NCI-H345 (cell line): Measurements from ENCODE around the gene SPG7.
"Not testable (repeated sequence)": the region's sequence is repeated elsewhere in the genome, so short reads cannot be mapped to it uniquely, and the experiment has no call there.

ENCODE experiments used
- DNase-seq: peaks from one replicate; lab custom pipeline; 2025; lab: John Stamatoyannopoulos, UW

The SPG7 gene

DNA sequence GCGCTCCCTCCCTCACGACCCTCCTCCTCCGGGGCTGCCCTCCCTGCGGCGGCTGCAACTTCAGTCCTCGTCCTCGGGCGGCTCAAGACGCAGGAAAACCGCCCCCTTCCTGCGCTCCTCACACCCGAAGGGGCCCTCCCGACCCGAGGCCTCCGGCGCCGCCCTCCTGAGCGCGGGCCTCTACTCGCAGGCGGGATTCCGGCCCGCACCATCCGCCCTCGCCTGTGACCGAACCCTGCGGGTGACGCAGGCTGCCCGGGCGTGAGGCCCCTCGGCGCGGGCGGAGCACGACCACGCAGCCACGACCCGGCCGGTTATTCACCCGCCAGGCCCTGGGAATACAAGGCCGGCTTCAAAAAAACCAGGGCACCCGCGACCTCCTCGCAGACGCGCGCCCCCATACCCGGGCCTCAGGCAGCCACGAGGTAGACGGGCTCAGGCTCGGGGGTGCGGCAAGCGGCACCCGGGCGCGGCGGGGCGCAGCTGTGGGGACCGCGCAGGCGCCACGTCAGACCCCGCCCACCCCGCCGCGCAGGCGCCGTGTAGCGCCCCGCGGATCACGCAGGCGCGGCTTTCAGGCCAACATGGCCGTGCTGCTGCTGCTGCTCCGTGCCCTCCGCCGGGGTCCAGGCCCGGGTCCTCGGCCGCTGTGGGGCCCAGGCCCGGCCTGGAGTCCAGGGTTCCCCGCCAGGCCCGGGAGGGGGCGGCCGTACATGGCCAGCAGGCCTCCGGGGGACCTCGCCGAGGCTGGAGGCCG is at the start of gene SPG7:
SPG7 (plus strand) TSS at position 570 of the 757 bp plus-strand sequence; CDS start at position 585, 15 bp downstream.
- peak; percentile 78 for DNase-seq

DNA sequence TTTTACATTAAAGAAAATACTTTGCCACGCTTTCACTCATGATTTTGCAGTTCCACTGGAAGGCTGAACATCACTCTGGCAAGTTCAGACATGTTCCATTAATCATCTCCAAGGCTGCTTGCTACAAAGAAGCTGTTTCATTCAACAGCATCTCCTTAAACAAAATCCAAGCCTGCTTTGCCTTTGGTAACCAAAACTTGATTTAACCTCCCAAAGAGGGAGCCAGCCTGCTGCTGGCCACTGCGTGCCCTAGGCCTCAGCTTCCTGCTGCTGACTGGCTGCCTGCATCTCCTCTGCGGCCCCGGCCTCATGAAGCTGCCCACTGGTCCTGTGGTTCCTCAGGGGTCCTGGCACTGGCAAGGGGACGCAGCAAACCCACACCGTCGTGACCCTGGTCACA is 49.7 kb upstream of the SPG7 start:
- DNase-seq = no peak

DNA sequence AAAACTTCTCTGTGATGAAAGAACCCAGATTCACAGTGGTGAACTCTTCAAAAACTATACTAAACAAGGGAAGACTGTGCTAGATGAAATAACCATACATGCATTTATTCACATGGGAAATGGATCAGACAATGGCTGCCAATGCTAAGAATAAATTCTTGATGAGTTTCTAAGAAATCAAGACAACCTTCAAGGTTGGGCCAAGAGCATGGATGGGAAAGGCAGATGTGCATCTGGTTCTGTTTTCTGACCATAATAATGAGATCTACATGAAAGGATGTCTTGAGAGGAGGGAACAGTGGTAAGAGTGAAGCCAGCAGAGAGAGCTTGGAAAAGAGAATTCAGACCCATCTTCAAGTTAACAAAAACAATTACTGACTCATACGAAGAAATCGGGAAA is 49.2 kb upstream of the SPG7 start:
- no peak for DNase-seq

DNA sequence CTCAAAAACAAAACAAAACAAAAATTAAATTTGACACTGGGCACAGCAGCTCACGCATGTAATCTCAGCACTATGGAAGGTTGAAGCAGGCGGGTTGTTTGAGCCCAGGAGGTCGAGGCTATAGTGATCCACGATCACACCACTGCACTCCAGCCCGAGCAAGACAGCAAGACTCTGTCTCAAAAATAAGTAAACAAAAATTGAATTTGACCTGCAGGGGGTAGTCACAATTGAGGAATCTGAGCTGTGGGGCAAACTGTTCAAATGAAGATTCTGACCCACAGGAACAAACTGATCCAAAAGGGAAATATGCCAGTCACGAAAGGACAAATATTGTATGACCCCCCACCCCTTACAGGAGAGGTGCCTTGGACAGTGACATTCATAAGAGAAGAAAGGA is 47.6 kb upstream of the SPG7 start:
- DNase-seq = no peak

DNA sequence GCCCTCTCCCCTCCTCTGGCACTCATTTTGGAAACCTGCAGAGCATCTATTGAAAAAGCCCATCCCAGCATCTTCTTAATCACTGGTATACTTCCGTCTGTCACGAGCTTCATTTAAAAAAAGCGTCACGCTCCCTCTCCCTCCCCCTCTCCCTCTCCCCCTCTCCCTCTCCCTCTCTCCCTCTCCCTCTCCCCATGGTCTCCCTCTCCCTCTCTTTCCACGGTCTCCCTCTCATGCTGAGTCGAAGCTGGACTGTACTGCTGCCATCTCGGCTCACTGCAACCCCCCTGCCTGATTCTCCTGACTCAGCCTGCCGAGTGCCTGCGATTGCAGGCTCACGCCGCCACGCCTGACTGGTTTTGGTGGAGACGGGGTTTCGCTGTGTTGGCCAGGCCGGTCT is 46.3 kb upstream of the SPG7 start:
- DNase-seq = not testable (repeated sequence)

DNA sequence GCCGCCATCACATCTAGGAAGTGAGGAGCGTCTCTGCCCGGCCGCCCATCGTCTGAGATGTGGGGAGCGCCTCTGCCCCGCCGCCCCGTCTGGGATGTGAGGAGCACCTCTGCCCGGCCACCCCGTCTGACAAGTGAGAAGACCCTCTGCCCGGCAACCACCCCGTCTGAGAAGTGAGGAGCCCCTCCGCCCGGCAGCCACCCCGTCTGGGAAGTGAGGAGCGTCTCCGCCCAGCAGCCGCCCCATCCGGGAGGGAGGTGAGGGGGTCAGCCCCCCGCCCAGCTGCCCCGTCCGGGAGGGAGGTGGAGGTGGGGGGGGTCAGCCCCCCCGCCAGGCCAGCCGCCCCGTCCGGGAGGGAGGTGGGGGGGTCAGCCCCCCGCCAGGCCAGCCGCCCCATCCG is 45.6 kb upstream of the SPG7 start:
- not testable (repeated sequence) for DNase-seq

DNA sequence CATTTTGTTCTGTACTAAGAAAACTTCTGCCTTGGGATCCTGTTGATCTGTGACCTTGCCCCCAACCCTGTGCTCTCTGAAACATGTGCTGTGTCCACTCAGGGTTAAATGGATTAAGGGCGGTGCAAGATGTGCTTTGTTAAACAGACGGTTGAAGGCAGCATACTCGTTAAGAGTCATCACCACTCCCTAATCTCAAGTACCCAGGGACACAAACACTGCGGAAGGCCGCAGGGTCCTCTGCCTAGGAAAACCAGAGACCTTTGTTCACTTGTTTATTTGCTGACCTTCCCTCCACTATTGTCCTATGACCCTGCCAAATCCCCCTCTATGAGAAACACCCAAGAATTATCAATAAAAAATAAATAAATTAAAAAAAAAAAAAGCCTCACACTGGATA is 44.9 kb upstream of the SPG7 start:
- DNase-seq = not testable (repeated sequence)

DNA sequence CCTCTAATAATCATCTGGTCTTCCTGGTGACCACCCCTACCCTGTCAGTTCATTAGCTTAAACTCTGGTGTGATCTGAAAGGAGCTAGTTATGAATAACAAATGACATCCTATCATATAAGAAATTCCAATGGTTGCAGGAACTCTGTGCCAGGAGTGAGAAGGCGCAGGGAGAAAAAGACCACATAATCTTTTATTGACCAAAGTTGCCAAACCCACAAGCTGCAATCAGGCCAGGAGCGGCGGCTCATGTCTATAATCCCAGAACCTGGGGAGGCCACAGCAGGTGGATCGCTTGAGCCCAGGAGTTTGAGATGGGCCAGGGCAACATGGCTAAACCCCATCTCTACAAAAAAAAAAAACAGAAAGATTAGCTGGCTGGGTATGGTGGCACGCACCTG is 41.3 kb upstream of the SPG7 start:
- no peak for DNase-seq

DNA sequence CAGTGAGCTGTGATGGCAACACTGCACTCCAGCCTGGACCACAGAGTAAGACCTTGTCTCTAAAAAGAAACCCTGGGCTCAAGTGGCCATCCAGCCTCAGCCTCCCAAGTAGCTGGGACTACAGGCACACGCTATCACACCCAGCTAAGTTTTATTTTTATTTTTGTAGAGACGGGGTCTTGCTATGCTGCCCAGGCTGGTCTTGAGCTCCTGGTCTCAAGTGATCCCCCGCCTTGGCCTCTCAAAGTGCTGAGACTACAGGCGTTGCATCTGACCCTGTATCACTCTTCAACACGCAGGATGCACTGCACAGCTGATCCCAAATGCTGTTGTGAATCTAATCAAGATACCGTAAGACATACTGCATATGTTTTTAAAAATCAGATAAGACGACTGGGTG is 40.8 kb upstream of the SPG7 start:
- no peak for DNase-seq

DNA sequence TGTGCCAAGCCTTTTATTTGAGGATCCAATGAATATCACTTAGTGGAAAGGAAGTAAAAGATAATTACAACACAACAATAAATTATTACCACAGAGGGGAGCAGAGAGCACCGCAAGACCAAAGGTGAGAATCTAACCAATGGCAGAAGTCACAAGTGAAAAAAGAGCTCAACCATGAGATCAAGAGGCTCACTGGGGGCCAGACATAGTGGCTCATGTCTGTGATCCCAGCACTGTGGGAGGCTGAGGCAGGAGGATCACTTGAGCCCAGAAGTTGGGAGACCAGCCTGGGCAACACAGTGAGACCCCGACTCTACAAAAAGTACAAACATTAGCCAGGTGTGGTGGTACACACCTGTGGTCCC is 35.5 kb upstream of the SPG7 start:
- DNase-seq = no peak

DNA sequence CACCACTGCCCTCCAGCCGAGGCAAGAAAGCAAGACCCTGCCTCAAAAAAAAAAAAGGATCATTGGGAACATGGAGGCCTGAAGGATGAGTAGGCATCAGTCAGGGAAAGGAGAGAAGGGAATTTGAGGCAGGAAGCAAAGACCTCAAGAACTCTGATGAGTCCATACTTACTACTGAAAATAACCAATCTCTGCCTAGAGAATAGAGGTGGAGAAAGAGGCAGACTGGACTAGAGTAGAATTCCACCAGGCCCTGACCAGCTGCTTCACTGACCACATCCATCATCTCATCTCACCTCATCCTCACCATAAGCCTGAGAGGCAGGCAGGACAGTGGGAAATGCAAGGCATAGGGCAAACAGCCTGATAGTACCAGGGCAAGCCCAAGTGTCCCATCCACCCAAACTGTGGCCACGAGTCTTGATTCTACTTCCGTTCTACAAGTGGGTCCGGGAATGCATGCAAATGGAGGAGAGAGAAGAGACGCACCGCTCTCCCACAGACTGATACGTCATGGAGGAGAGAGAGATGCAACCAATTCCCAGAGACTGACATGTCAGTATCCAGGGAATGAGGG is 35.0 kb upstream of the SPG7 start:
- no peak for DNase-seq

DNA sequence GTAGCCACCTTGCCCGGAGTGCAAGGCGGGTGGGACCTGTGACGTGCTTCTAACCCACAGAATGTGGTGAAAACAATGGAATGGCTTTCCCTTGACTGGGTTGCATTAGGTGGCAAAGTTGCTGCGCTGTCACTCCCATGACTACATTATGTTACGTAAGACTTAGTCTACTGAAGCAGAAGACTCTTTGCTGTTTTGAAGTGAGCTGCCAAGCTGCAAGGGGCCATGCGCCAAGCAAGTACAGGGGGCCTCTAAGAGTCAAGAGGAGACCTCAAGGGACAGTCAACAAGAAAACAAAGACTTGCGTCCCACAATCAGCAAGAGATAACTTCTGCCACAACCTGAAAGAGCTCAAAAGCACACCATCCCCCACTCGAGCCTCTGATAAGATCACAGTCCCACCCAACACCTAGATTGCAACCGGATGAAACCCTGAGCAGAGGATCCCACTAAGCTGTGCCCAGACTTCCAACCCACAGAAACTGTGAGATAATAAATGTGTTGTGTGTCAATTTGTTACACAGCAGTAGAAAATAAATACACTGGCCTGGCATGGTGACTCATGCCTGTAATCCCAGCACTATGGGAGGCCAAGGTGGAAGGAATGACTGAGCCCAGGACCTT is 34.3 kb upstream of the SPG7 start:
- no peak for DNase-seq

DNA sequence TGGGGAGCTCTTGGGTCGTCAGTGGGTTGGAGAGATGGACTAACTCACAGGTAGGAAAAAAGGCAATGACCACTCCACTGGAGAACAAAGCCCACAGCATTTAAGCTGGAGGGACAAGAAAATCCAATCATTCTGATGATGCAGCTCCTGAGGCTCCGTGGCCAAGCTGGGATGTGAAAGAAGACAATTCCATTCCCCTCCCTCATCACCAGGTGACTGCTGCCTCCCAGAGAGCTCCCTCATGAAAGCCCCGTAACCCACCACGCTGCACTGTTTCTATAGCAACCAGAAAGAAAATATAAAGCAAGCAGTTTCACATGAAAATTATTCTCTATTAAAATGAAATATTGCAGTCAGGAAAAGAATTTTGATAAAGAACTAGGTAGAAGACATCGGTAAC is 33.1 kb upstream of the SPG7 start:
- no peak for DNase-seq

DNA sequence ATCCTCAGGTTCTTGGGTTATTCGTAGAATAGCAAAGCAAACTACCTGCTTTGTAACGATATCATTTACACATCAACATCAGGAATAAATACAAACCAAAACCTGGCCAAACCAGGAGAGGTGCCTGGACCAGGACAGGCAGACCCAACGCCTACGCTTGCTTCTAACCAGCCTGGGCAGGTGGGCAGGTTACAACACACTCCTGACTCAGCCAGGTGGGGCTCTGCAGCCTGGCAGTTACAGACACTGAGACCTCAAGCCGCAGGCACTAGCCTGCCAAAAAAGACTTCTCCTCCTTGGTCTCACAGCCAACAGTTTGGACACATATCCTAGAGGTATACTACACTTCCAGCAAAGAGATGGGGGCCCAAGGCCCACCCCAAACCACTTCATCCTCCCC is 31.8 kb upstream of the SPG7 start:
- DNase-seq = no peak

DNA sequence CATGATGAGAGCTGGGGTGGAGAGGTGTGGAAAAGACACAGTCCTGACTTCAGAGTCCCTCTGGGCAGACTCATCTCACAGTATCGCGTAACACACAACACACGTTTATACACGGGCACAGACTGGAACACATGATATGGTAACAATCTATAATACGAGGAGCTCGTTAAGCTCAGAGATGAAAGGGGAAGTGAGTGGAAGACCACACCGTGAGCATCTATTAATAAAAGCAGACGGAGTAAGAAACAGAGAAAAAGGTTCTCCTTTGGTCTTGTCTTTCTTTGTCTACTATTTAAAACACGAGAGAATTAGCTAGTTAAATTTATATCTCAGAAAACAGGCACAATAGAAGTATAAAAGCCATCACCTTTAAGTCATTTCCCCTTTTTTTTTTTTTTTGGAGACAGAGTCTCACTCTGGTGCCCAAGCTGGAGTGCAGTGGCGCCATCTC is 31.4 kb upstream of the SPG7 start:
- DNase-seq = no peak

DNA sequence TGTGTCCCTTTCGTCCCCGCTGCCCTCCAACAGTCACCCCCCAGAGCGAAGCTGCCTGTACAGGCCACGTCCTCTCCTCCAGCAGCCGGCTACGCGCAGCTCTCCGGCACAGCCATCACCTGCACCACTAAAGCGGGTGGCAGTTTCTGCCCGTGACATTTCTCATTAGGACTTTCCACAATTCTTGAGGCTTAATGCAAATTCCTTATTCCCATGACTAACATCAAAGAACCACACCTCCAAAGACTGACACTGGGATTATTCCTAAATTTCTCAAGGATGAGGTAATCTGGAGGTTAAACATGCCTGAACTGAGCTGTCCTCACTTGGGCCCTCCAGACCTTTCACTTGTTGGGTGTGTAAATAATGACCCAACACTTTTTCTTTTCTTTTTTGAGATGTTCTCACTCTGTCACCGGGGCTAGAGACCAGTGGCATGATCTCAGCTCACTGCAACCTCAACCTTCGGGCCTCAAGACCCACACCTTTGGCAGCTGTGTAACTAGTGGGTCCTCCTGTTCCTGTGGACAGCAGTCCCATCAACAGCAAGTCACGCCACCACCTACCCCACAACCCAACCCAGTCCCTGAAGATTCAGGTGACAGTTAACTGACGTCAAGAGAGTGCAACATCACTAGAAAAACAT is 29.5 kb upstream of the SPG7 start:
- no peak for DNase-seq

DNA sequence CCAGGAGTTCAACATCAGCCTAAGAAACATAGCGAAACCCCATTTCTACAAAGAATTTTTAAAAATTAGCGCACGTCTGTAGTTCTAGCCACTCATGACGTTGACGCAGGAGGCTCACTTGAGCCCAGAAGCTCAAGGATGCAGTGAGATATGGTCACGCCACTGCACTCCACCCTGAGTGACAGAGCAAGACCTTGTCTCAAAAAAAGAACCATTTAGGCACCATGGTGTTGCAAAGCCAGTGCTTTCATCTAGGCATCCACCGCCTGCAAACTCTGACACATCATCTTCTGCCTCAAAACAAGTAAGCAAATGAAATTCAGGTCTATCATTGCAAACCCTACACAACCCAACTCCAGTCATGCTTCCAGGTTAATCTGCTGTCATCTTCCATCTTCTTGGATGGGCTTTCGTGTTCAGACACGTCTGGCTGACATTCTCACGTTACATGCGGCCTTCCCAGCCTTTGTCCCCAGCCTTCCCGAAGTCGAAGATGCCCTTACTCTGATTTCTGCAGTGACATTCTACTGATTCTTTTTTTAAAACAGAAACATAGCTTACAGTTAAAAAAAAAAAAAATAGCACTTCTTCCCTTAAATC is 26.7 kb upstream of the SPG7 start:
- no peak for DNase-seq

DNA sequence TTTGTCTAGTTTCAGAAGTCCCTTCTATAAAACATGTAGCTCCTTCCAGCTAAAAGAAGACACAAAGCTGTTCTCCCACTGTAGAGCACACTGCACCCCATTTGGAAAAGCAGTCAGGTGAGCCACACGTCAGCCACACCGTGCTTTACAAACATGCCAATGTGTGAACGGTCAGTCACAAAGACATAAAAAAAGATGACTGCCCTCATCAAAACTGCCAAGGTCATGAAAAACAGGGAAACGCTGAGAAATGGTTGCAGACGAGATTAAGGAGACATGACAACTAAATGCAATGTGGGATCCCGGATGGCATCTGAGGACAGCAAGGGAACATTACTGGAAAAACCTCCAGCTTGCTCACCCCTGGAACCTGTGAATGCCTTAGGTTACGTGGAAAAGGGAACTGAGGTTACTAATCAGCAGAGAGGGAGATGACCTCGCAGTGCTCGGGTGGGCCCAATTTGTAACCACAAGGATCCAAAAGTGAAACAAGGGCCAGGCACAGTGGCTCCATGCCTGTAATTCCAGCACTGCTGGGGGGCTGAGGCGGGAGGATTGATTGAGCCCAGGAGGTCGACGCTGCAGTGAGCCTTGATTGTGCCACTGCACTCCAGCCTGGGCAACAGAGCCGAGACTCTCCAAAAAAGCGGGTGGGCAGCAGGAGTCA is 25.9 kb upstream of the SPG7 start:
- DNase-seq = no peak

DNA sequence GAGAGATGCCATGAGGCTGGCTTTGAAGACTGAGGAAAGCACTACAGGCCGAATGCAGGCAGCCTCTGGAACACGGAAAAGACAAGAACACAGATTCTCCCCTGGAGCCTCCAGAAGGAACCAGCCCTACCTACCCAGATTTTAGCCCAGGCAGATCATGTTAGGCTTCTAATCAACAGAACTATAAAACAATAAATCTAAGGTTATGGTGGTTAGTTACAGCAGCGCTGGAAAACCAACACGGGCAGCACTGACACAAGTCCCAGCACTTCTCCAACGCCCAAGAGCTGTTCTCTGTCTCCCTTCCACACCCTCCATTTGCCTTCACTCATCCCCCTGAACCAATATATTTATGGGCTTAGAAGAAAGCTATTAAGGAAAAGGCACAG is 25.4 kb upstream of the SPG7 start:
- no peak for DNase-seq

DNA sequence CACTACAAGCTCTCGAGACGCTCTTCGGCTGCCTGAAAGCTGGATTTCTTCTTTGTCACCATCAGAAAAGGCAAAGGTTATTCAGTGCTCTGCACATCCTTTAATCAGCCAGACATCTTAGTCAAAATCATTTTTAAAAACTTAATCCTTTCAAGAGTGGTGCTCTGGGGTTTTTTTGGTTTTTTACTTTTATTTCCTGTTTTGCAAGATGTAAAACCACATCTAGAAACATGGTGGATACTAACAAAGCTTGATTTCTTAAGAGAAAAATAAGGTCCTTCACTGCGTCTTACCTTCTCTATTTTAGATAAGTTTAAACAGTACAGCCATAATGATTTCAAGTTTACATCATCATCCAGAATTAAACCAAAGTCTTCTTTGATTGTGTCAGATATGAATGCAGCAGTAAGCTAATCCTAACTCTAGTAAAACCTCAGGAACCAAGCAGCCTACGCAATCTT is 24.1 kb upstream of the SPG7 start:
- no peak for DNase-seq

DNA sequence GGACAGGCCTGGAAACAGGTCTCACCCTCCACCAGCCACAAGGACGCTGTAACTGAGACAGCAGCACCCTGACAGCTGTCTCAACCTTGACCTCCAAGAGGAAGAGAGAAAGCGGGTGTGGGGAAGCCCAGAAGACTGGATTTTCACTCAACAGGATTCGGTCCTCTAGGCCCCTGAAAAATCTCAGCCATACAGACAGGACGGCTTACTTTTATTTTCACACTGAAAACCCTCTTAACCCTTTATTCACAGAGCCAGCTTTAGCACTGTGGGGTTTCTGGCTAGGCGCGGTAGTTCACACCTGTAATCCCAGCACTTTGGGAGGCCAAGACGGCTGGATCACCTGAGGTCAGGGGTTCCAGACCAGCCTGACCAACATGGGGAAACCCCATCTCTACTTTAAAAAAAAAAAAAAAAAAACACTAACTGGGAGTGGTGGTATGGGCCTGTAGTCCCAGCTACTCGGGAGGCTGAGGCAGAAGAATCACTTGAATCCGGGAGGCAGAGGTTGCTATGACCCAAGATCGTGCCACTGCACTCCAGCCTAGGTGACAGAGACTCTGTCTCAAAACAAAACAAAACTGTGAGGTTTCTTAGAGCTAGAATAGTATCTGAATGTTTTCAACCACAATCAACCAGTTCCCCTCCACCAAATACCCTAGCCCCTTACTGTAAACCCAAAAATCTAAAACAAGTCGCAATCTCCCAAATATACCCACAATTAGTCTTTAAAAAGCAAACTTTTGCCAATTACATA is 23.1 kb upstream of the SPG7 start:
- no peak for DNase-seq
